ENCODE measurements around the gene ZDHHC14. TPM values are rescaled to one million over a fixed set of nuclear protein-coding genes. Genes with fewer than 3 reads are reported as not detected.
"Not testable (repeated sequence)": the region's sequence is repeated elsewhere in the genome, so short reads cannot be mapped to it uniquely, and the experiment has no call there.

ZDHHC14 gene
- total RNA-seq, 4 donors from 2014 or later: 9.1 to 20.6 (median 12.5) TPM

GRCh38 chr6:157688960-157689599 is 308.1 kb downstream of the ZDHHC14 start:
- no peak for TF ChIP-seq POLR2A (IDR thresholded peaks at IDR 0.05)
- TF ChIP-seq, protein P1, sequence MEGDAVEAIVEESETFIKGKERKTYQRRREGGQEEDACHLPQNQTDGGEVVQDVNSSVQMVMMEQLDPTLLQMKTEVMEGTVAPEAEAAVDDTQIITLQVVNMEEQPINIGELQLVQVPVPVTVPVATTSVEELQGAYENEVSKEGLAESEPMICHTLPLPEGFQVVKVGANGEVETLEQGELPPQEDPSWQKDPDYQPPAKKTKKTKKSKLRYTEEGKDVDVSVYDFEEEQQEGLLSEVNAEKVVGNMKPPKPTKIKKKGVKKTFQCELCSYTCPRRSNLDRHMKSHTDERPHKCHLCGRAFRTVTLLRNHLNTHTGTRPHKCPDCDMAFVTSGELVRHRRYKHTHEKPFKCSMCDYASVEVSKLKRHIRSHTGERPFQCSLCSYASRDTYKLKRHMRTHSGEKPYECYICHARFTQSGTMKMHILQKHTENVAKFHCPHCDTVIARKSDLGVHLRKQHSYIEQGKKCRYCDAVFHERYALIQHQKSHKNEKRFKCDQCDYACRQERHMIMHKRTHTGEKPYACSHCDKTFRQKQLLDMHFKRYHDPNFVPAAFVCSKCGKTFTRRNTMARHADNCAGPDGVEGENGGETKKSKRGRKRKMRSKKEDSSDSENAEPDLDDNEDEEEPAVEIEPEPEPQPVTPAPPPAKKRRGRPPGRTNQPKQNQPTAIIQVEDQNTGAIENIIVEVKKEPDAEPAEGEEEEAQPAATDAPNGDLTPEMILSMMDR (IDR thresholded peaks at IDR 0.05): peak in 1 of 6 experiments; percentile 8
- Histone ChIP-seq H3K9me3 (no peaks in the 10 kb centered on the region), H3K4me3 (no peak overlapping the region), H3K27me3 (no peaks in the 10 kb centered on the region), H3K36me3 (no peaks in the 10 kb centered on the region), H3K4me1 (peaks cover 0 to 8% (median 2%) of the 10 kb centered on the region in 4 donors), H3K27ac (no peak overlapping the region)
- DNase-seq: peak in 2 of 3 donors; percentile 56 to 60

GRCh38 chr6:157689875-157690274 is 308.9 kb downstream of the ZDHHC14 start:
- TF ChIP-seq POLR2A (IDR thresholded peaks at IDR 0.05): no peak
- TF ChIP-seq, protein P1 (IDR thresholded peaks at IDR 0.05): no peak
- no peak for DNase-seq
- Histone ChIP-seq H3K36me3 (no peaks in the 10 kb centered on the region), H3K4me3 (no peak overlapping the region), H3K9me3 (no peaks in the 10 kb centered on the region), H3K27me3 (no peaks in the 10 kb centered on the region), H3K27ac (no peak overlapping the region), H3K4me1 (peaks cover 0 to 8% (median 2%) of the 10 kb centered on the region in 4 donors)

DNA sequence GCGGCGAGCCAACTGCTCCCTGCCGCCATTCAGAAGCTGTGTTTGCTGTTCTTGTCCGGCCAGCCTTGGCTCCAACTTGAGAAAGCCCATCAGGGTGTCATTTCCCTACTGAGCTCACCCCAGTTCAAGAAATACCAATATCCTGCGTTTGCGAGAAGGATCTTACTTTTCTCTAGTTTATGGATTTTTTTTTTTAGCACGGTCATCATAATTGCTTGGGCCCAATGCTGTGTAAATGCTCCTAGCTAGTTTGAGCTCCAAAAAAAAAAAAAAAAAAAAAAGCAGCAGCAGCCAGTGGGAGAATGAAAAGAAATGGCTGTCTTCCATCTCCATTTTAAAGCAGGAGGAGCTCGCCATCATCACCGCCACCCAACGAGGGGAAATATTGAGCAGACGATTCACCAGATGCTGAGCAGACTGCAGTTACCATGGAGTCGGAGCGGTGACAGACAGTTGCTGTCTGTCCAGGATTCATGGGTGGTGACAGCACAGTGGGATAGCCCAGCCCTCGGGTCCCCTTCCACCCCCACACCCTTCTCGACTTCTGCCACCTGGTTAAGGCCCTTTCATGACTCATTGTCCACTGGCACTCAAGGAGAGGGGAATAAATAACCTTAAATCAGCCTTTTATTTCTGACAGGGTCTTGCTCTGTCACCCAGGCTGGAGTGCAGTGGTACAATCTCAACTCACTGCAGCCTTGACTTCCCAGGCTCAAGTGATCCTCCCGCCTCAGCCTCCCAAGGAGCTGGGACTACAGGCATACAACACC is 309.6 kb downstream of the ZDHHC14 start:
- Histone ChIP-seq H3K4me1 (peaks cover 0 to 8% (median 2%) of the 10 kb centered on the region in 4 donors), H3K4me3 (no peak overlapping the region), H3K27ac (no peak overlapping the region), H3K36me3 (no peaks in the 10 kb centered on the region), H3K27me3 (no peaks in the 10 kb centered on the region), H3K9me3 (no peaks in the 10 kb centered on the region)
- no peak for DNase-seq
- TF ChIP-seq, protein P1 (IDR thresholded peaks at IDR 0.05): no peak
- no peak for TF ChIP-seq POLR2A (IDR thresholded peaks at IDR 0.05)

DNA sequence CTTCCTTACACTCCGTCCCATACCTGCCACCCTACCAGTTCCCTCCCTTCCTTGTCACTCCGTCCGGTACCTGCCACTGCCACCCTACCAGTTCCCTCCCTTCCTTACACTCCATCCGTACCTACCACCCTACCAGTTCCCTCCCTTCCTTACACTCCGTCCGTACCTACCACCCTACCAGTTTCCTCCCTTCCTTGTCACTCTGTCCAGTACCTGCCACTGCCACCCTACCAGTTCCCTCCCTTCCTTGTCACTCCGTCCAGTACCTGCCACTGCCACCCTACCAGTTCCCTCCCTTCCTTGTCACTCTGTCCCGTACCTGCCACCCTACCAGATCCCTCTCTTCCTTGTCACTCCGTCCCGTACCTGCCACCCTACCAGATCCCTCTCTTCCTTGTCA is 310.6 kb downstream of the ZDHHC14 start:
- not testable (repeated sequence) for H3K4me1 ChIP-seq, H3K9me3 ChIP-seq, H3K27me3 ChIP-seq, H3K4me3 ChIP-seq, DNase-seq, H3K36me3 ChIP-seq, H3K27ac ChIP-seq

DNA sequence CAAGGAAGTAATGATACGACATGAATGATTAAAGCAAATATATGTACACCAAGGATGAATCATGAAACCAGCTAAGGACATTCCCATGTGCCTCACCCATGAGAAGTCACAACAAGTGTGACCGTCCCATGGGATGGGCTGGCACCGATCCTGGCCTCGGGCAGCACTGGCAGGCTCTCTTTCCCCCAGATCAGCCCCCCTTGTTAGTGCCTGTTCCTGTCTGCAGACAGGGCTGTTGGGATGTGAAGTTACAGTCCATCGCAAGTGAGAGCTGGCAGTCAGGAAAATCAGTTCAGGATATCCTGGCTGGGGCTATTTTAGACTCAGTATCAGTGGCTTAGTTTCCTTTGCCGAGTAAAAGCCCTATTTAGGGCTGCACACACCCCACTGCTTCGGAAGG is 312.9 kb downstream of the ZDHHC14 start:
- Histone ChIP-seq H3K36me3 (no peaks in the 10 kb centered on the region), H3K27me3 (no peaks in the 10 kb centered on the region), H3K27ac (no peak overlapping the region), H3K4me1 (peaks cover 0 to 4% (median 2%) of the 10 kb centered on the region in 4 donors), H3K9me3 (peaks cover 0 to 7% (median 0%) of the 10 kb centered on the region in 4 donors), H3K4me3 (no peak overlapping the region)
- TF ChIP-seq POLR2A (IDR thresholded peaks at IDR 0.05): no peak
- TF ChIP-seq, protein P1 (IDR thresholded peaks at IDR 0.05): no peak
- no peak for DNase-seq

Data from Peyer's patch (tissue), 4 donors.